WTC11 (cell line): Measurements from ENCODE around the gene AMPD3. TPM values are rescaled to one million over a fixed set of nuclear protein-coding genes. Genes with fewer than 3 reads are reported as not detected.

Experiments
- ATAC-seq: fragments of 200-7000 bp; cut with Tn5 transposase; 2 replicates; pipeline ENCODE4 v1.10.0; 2021; ENCODE audit warnings: mild to moderate bottlenecking, moderate library complexity
- CTCF ChIA-PET: fragments of 300-600 bp; sonication (Branson Sonifier 250); formaldehyde crosslinking; loops from one replicate; lab custom pipeline; 2021; ENCODE audit warnings: antibody characterized with exemption; lab: Charles Lee
- POLR2A ChIA-PET: fragments of 350-600 bp; sonication (Branson Sonifier 250); formaldehyde crosslinking; loops from one replicate; lab custom pipeline; 2021; ENCODE audit warnings: antibody characterized with exemption; lab: Charles Lee
- DNase-seq: peaks from one replicate; pipeline ENCODE4 v3.0.0; 2021; ENCODE audit warnings: low spot score
- H3K27ac Mint-ChIP-seq: 2 replicates; pipeline ENCODE4 v1.8.0; 2021; ENCODE audit warnings: mixed read lengths
- H3K27me3 Mint-ChIP-seq: 2 replicates; pipeline ENCODE4 v1.8.0; 2021; ENCODE audit warnings: low read depth, mild to moderate bottlenecking, moderate library complexity, mixed read lengths
- H3K36me3 Mint-ChIP-seq: 2 replicates; pipeline ENCODE4 v1.8.0; 2021; ENCODE audit warnings: mixed read lengths
- H3K4me1 Mint-ChIP-seq: 2 replicates; pipeline ENCODE4 v1.8.0; 2022; ENCODE audit warnings: mixed read lengths
- H3K4me3 Mint-ChIP-seq: 2 replicates; pipeline ENCODE4 v1.8.0; 2021; ENCODE audit warnings: mild to moderate bottlenecking, moderate library complexity, mixed read lengths
- H3K9me3 Mint-ChIP-seq: 2 replicates; pipeline ENCODE4 v1.8.0; 2021; ENCODE audit warnings: mixed read lengths
- ATF2 ChIP-seq: sonication (generic); formaldehyde crosslinking; IDR thresholded peaks from 2 replicates; pipeline ENCODE4 v1.8.1; 2022; ENCODE audit warnings: low read depth, missing genetic modification reagents, borderline replicate concordance
- CBFB ChIP-seq: sonication (generic); formaldehyde crosslinking; IDR thresholded peaks from 2 replicates; pipeline ENCODE4 v1.8.1; 2022; ENCODE audit warnings: mild to moderate bottlenecking, low read depth, missing genetic modification reagents
- E2F4 ChIP-seq: sonication (generic); formaldehyde crosslinking; IDR thresholded peaks from 2 replicates; pipeline ENCODE4 v1.8.1; 2022; ENCODE audit warnings: low read depth, mild to moderate bottlenecking, moderate library complexity, missing genetic modification reagents, borderline replicate concordance
- ELF4 ChIP-seq: sonication (generic); formaldehyde crosslinking; IDR thresholded peaks from 2 replicates; pipeline ENCODE4 v1.8.1; 2022; ENCODE audit warnings: low read depth, mild to moderate bottlenecking, moderate library complexity, missing genetic modification reagents
- GABPB1 ChIP-seq: sonication (generic); formaldehyde crosslinking; IDR thresholded peaks from 2 replicates; pipeline ENCODE4 v1.8.1; 2023; ENCODE audit warnings: mild to moderate bottlenecking, missing genetic modification reagents
- GRHL2 ChIP-seq: fragments of 250-450 bp; sonication (Bioruptor Pico); IDR thresholded peaks from 2 replicates; pipeline ENCODE4 v1.8.0; 2022; ENCODE audit warnings: mild to moderate bottlenecking, moderate library complexity; ENCODE audit not compliant: insufficient replicate concordance, severe bottlenecking
- MAX ChIP-seq: sonication (generic); formaldehyde crosslinking; IDR thresholded peaks from 2 replicates; pipeline ENCODE4 v1.8.0; 2022; ENCODE audit warnings: mild to moderate bottlenecking, missing genetic modification reagents
- NFATC4 ChIP-seq: fragments of 250-450 bp; sonication (Bioruptor Pico); IDR thresholded peaks from 2 replicates; pipeline ENCODE4 v1.9.0; 2021; ENCODE audit warnings: mild to moderate bottlenecking
- NR3C1 ChIP-seq: sonication (generic); formaldehyde crosslinking; conservative IDR thresholded peaks from 2 replicates; pipeline ENCODE4 v1.8.1; 2023; ENCODE audit warnings: low read depth, mild to moderate bottlenecking, missing genetic modification reagents
- PRDM15 ChIP-seq: sonication (generic); formaldehyde crosslinking; IDR thresholded peaks from 2 replicates; pipeline ENCODE4 v1.8.0; 2022; ENCODE audit warnings: missing genetic modification reagents
- RELA ChIP-seq: sonication (generic); formaldehyde crosslinking; IDR thresholded peaks from 2 replicates; pipeline ENCODE4 v1.8.1; 2022; ENCODE audit warnings: missing genetic modification reagents, mild to moderate bottlenecking, borderline replicate concordance
- TCF7 ChIP-seq: sonication (generic); formaldehyde crosslinking; IDR thresholded peaks from 2 replicates; pipeline ENCODE4 v1.8.0; 2022; ENCODE audit warnings: mild to moderate bottlenecking, low read depth, missing genetic modification reagents, moderate library complexity
- TEAD1 ChIP-seq: sonication (generic); formaldehyde crosslinking; IDR thresholded peaks from 2 replicates; pipeline ENCODE4 v1.8.0; 2022; ENCODE audit warnings: mild to moderate bottlenecking, missing genetic modification reagents
- ZNF121 ChIP-seq: sonication (generic); formaldehyde crosslinking; IDR thresholded peaks from 2 replicates; pipeline ENCODE4 v1.8.0; 2023; ENCODE audit warnings: missing genetic modification reagents
- ZNF219 ChIP-seq: sonication (generic); formaldehyde crosslinking; IDR thresholded peaks from 2 replicates; pipeline ENCODE4 v1.8.0; 2023; ENCODE audit warnings: missing genetic modification reagents, mild to moderate bottlenecking, borderline replicate concordance
- ZNF232 ChIP-seq: sonication (generic); formaldehyde crosslinking; IDR thresholded peaks from 2 replicates; pipeline ENCODE4 v1.8.0; 2022; ENCODE audit warnings: mild to moderate bottlenecking, missing genetic modification reagents
- ZNF281 ChIP-seq: sonication (generic); formaldehyde crosslinking; IDR thresholded peaks from 2 replicates; pipeline ENCODE4 v1.8.0; 2023; ENCODE audit warnings: mild to moderate bottlenecking, missing genetic modification reagents
- ZNF317 ChIP-seq: sonication (generic); formaldehyde crosslinking; IDR thresholded peaks from 2 replicates; pipeline ENCODE4 v1.8.1; 2023; ENCODE audit warnings: low read depth, mild to moderate bottlenecking, moderate library complexity, missing genetic modification reagents, borderline replicate concordance
- total RNA-seq: library from RNA; stranded (reverse); gene quantifications from 3 replicates; pipeline ENCODE4 v1.2.3, GENCODE V29; 2021

Gene AMPD3
- total RNA-seq, 1 experiment from 2014 or later: 6.4 TPM

- TF ChIP-seq ZNF281 (no peak), NR3C1 (CRISPR knock-in tag) (no peak), GRHL2 (CRISPR knock-in tag) (no peak), RELA (no peak), ZNF219 (CRISPR knock-in tag) (no peak), TCF7 (CRISPR knock-in tag) (no peak), ATF2 (CRISPR knock-in tag) (no peak), ZNF317 (CRISPR knock-in tag) (no peak), MAX (CRISPR knock-in tag) (no peak), ZNF121 (no peak), CBFB (CRISPR knock-in tag) (no peak), ELF4 (no peak)
These were observed 67.9 kb downstream of the AMPD3 start (continued) for GRCh38 chr11:10522921-10523320.

- Mint-ChIP-seq H3K4me3 (no peak overlapping the region), H3K36me3 (peaks cover 10% of the 10 kb centered on the region), H3K9me3 (no peaks in the 10 kb centered on the region), H3K27me3 (no peaks in the 10 kb centered on the region), H3K4me1 (no peaks in the 10 kb centered on the region), H3K27ac (no peak overlapping the region)
- POLR2A ChIA-PET: no interaction called here
- TF ChIP-seq PRDM15 (CRISPR knock-in tag) (no peak), ZNF121 (no peak), E2F4 (CRISPR knock-in tag) (no peak), TEAD1 (CRISPR knock-in tag) (no peak), NFATC4 (no peak), GABPB1 (CRISPR knock-in tag) (no peak), ZNF232 (no peak)
- CTCF ChIA-PET: no interaction called here
- DNase-seq: no peak
- ATAC-seq: no peak
These were observed 69.4 kb downstream of the AMPD3 start for GRCh38 chr11:10524471-10524870.
